Nasal cavity respiratory epithelium epithelial cell of viscerocranial mucosa (primary cell): ENCODE results near the gene CCDC102B. TPM values are rescaled to one million over a fixed set of nuclear protein-coding genes. Genes with fewer than 3 reads are reported as not detected.

Source experiments
- total RNA-seq: library from RNA; depleted of rRNA; stranded (reverse); fragments of >200 nt; gene quantifications from 2 replicates; pipeline ENCODE4 v1.2.3, GENCODE V29; 2014

CCDC102B gene
- 1.2 and 1.4 TPM in 2 replicates for total RNA-seq

DNA sequence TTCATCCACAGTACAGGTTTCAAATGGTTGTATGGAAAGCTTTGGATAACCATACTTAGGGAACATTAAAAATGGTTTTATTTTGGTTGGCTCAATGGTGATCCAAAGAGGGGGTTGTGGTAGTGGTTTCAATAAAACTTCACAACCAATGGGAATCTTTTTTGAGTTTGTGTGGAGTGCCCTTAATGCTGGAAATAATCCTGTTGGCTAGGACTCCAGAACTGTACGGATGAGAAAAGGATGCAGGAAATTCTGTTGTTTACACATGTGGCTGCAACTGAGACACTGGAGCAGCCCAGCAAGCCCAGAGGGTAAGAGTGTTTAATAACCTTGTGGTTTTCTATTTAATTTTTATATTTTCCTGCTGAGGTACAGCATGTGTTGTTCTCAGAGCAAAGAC lies at the start of gene CCDC102B:
CCDC102B (plus strand) TSS at position 210 of the 400 bp plus-strand sequence. CDS start 38,684 bp downstream, outside the sequence.

Other genes starting within 250 kb of the CCDC102B start
- gene TMX3, start 83.0 kb upstream of the CCDC102B start, total RNA-seq = 49.3 and 60.8 TPM in 2 replicates